ENCODE data around the gene ABCB8. TPM values are rescaled to one million over a fixed set of nuclear protein-coding genes. Genes with fewer than 3 reads are reported as not detected.

The ABCB8 gene
- total and polyA plus RNA-seq, 9 of the 15 experiments (the other 6 are each of a cell fraction or from before 2014, with no cell fraction given): 7.6 to 106 (median 36.3) TPM

- 0 out of 2 replicates have a peak, but pooled peaks have one; percentile 16 for TF ChIP-seq ZBTB26 (CRISPR knock-in tag; IDR thresholded peaks at IDR 0.05)
- TF ChIP-seq NCOA6 (IDR thresholded peaks at IDR 0.05): no peak
- TF ChIP-seq ZNF280B (CRISPR knock-in tag; IDR thresholded peaks at IDR 0.05): no peak
- TF ChIP-seq TEAD1 (CRISPR knock-in tag; IDR thresholded peaks at IDR 0.05): peak; percentile 10 to 20; a peak in 2 of 4 replicates
- TF ChIP-seq SMARCC2 (IDR thresholded peaks at IDR 0.05; ENCODE audit: low read depth): peak; percentile 72; the same call in 1 of the 2 replicates
- peak; percentile 95 to 100 (median 98) for TF ChIP-seq CTCF (IDR thresholded peaks at IDR 0.05 in 2 of 3, conservative IDR thresholded peaks at IDR 0.05 in 1 of 3; ENCODE audit: insufficient read depth in 2 of 3, low read depth in 1 of 3, low read length in 3 of 3)
- TF ChIP-seq HNRNPLL (IDR thresholded peaks at IDR 0.05; ENCODE audit: low read depth, low read length, poor library complexity, severe bottlenecking): peak; percentile 32
- peak; percentile 92; the same call in 1 of the 2 replicates for TF ChIP-seq HDAC2 (IDR thresholded peaks at IDR 0.05)
- TF ChIP-seq TARDBP (IDR thresholded peaks at IDR 0.05): peak; percentile 74; the same call in 1 of the 2 replicates
- no peak for TF ChIP-seq XRCC4 (IDR thresholded peaks at IDR 0.05; ENCODE audit: extremely low read depth, insufficient read depth, insufficient read length)
- no peak for TF ChIP-seq ZNF507 (tag; conservative IDR thresholded peaks at IDR 0.05)
- TF ChIP-seq LEF1 (IDR thresholded peaks at IDR 0.05): peak; percentile 47
- TF ChIP-seq OTX1 (CRISPR knock-in tag; IDR thresholded peaks at IDR 0.05): peak; percentile 8; the same call in 1 of the 2 replicates
- no peak for TF ChIP-seq ZNF449 (CRISPR knock-in tag; IDR thresholded peaks at IDR 0.05)
- peak; percentile 71; the same call in 1 of the 2 replicates for TF ChIP-seq ZNF511 (CRISPR knock-in tag; IDR thresholded peaks at IDR 0.05)
- TF ChIP-seq ZNF76 (CRISPR knock-in tag; IDR thresholded peaks at IDR 0.05; ENCODE audit: borderline replicate concordance): peak; percentile 73; the same call in 1 of the 2 replicates
- peak; percentile 78 for TF ChIP-seq ATF7 (IDR thresholded peaks at IDR 0.05)
- no peak for TF ChIP-seq ADNP (tag; IDR thresholded peaks at IDR 0.05)
- TF ChIP-seq PHF20 (IDR thresholded peaks at IDR 0.05; ENCODE audit: partially characterized antibody): peak; percentile 70
- peak; percentile 67; the same call in 1 of the 2 replicates for TF ChIP-seq SPI1 (IDR thresholded peaks at IDR 0.05; ENCODE audit: borderline replicate concordance, low read depth, low read length)
These were observed 10.3 kb upstream of the ABCB8 start (continued) for GRCh38 chr7:151017953-151018420.

Measured in K562 (cell line).